SJSA1 (cell line): ENCODE data around the gene CNTN4. TPM values are rescaled to one million over a fixed set of nuclear protein-coding genes. Genes with fewer than 3 reads are reported as not detected.

Source experiments
- DNase-seq, 2 experiments: peaks; one replicate each; pipeline ENCODE4 v3.0.0-alpha.2; 2015 to 2020; ENCODE audit warnings: low spot score in 2 of 2, low read depth in 1 of 2
- H3K27ac ChIP-seq: fragments of 250-450 bp; sonication (Bioruptor Pico); 2 replicates; pipeline ENCODE4 v1.5.1; 2020; ENCODE audit warnings: mild to moderate bottlenecking, moderate library complexity
- H3K27me3 ChIP-seq: fragments of 250-450 bp; sonication (Bioruptor Pico); replicated peaks from 2 replicates; pipeline ENCODE4 v1.5.1; 2020; ENCODE audit warnings: mild to moderate bottlenecking, moderate library complexity
- H3K36me3 ChIP-seq: fragments of 250-450 bp; sonication (Bioruptor Pico); 2 replicates; pipeline ENCODE4 v1.5.1; 2020; ENCODE audit warnings: mild to moderate bottlenecking
- H3K4me1 ChIP-seq: fragments of 250-450 bp; sonication (Bioruptor Pico); replicated peaks from 2 replicates; pipeline ENCODE4 v1.6.1; 2021; ENCODE audit warnings: mild to moderate bottlenecking
- H3K4me3 ChIP-seq: fragments of 250-450 bp; sonication (Bioruptor Pico); 2 replicates; pipeline ENCODE4 v1.5.1; 2020; ENCODE audit warnings: mild to moderate bottlenecking
- H3K9me3 ChIP-seq: fragments of 250-450 bp; sonication (Bioruptor Pico); replicated peaks from 2 replicates; pipeline ENCODE4 v1.5.1; 2020; ENCODE audit warnings: mild to moderate bottlenecking
- total RNA-seq: library from RNA; depleted of rRNA; stranded (reverse); fragments of >200 nt; shearing (Covaris generic); gene quantifications from 2 replicates; pipeline ENCODE4 v1.2.3, GENCODE V29; 2014

Gene CNTN4
- total RNA-seq, 1 experiment from 2014 or later = not detected

- Histone ChIP-seq H3K4me3 (no peak overlapping the region), H3K4me1 (no peaks in the 10 kb centered on the region)
- no peak for DNase-seq
Measured at GRCh38 chr3:2861120-2861519, 762.5 kb downstream of the CNTN4 start.

GRCh38 chr3:2861920-2862319 lies 763.3 kb downstream of the CNTN4 start:
- no peaks in the 10 kb centered on the region for H3K36me3 ChIP-seq
- H3K4me3 ChIP-seq = no peak overlapping the region
- H3K27ac ChIP-seq = no peak overlapping the region
- DNase-seq = no peak
- no peaks in the 10 kb centered on the region for H3K4me1 ChIP-seq
- H3K9me3 ChIP-seq = no peaks in the 10 kb centered on the region; the same call in 1 of the 2 replicates
- H3K27me3 ChIP-seq = no peaks in the 10 kb centered on the region

More at GRCh38 chr3:2861120-2861519, 762.5 kb downstream of the CNTN4 start:
- Histone ChIP-seq H3K27me3 (no peaks in the 10 kb centered on the region), H3K36me3 (no peaks in the 10 kb centered on the region), H3K9me3 (no peaks in the 10 kb centered on the region; the same call in 1 of the 2 replicates), H3K27ac (no peak overlapping the region)

DNA sequence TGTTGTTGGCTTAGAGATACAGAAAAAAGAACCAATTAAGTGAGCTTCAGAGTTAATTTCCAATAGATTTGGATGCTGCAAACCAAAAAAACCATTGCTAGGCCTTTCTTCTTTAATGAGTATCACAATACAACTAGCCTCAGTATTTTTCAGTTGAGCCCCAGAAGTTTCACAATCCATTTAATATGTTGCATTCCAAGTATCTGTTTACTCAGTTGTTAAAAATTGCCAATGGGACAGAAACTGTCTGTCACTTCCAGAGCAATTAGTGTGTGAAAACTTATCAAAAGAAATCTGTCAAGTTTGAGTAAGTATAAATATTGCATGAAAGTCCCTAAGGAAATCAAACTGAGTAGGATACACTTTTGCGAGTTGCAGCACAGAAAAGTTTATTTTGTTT lies 763.7 kb downstream of the CNTN4 start:
- Histone ChIP-seq H3K4me3 (no peak overlapping the region), H3K36me3 (no peaks in the 10 kb centered on the region), H3K4me1 (no peaks in the 10 kb centered on the region), H3K27ac (no peak overlapping the region), H3K9me3 (no peaks in the 10 kb centered on the region; the same call in 1 of the 2 replicates), H3K27me3 (no peaks in the 10 kb centered on the region)
- no peak for DNase-seq

DNA sequence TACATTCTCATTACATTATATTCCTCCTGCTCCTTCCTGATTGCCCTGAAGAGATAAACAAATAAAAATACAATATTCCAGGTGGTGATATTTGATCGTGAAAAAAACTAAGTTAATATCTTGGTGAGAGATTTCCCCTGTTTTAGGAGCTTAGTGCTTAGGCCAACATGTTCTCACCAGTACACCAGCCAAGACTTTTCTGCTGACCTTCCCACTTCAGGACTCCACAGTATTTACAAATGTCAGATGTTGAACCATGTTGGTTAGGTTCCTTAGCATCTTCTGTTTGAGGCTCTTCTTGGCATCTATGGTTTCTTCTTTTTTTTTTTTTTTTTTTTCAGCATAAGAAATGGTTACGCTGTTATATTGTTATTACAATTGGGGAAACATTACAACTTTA lies 764.5 kb downstream of the CNTN4 start:
- no peak for DNase-seq
- no peak overlapping the region for H3K4me3 ChIP-seq
- H3K36me3 ChIP-seq = no peaks in the 10 kb centered on the region

GRCh38 chr3:2869905-2870304 lies 771.2 kb downstream of the CNTN4 start:
- no peak overlapping the region for H3K27ac ChIP-seq
- no peaks in the 10 kb centered on the region for H3K27me3 ChIP-seq
- H3K4me1 ChIP-seq = no peaks in the 10 kb centered on the region
- DNase-seq = no peak
- H3K9me3 ChIP-seq = no peaks in the 10 kb centered on the region
- no peak overlapping the region for H3K4me3 ChIP-seq
- H3K36me3 ChIP-seq = no peaks in the 10 kb centered on the region

More for the DNA sequence above, 764.5 kb downstream of the CNTN4 start:
- no peaks in the 10 kb centered on the region; the same call in 1 of the 2 replicates for H3K9me3 ChIP-seq
- H3K4me1 ChIP-seq = no peaks in the 10 kb centered on the region
- no peak overlapping the region for H3K27ac ChIP-seq
- no peaks in the 10 kb centered on the region for H3K27me3 ChIP-seq

- no peak for DNase-seq
- Histone ChIP-seq H3K9me3 (no peaks in the 10 kb centered on the region), H3K27ac (no peak overlapping the region)
Measured at GRCh38 chr3:2870724-2871333, 772.2 kb downstream of the CNTN4 start.

GRCh38 chr3:2872884-2873283 lies 774.2 kb downstream of the CNTN4 start:
- Histone ChIP-seq H3K4me1 (no peaks in the 10 kb centered on the region), H3K27ac (no peak overlapping the region)
- no peak for DNase-seq

More at GRCh38 chr3:2870724-2871333, 772.2 kb downstream of the CNTN4 start:
- Histone ChIP-seq H3K4me1 (no peaks in the 10 kb centered on the region), H3K4me3 (no peak overlapping the region), H3K27me3 (no peaks in the 10 kb centered on the region), H3K36me3 (no peaks in the 10 kb centered on the region)

DNA sequence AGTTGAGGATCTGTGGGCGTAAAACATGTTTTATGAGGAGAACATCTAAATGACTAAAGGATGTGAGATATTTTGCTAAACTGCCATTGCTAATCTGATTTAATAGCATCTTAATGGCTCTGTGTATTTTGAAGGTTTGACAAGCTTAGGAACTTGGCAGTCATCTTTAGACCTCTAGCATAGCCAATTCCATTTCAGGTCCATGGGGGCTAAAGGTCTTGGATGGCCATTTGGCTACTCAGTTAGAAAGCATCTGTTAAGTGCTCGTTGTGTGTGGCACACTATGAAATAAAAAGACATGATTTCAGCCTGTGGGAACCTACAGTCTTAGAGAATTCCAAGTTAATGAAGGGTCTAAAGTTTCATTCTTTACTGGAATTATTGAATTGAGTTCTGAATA lies 775.3 kb downstream of the CNTN4 start:
- H3K27ac ChIP-seq = no peak overlapping the region
- DNase-seq = no peak
- H3K4me1 ChIP-seq = no peaks in the 10 kb centered on the region
- H3K27me3 ChIP-seq = no peaks in the 10 kb centered on the region
- no peaks in the 10 kb centered on the region for H3K36me3 ChIP-seq
- H3K4me3 ChIP-seq = no peak overlapping the region
- no peaks in the 10 kb centered on the region for H3K9me3 ChIP-seq

More at GRCh38 chr3:2872884-2873283, 774.2 kb downstream of the CNTN4 start:
- Histone ChIP-seq H3K9me3 (no peaks in the 10 kb centered on the region), H3K27me3 (no peaks in the 10 kb centered on the region), H3K36me3 (no peaks in the 10 kb centered on the region), H3K4me3 (no peak overlapping the region)

DNA sequence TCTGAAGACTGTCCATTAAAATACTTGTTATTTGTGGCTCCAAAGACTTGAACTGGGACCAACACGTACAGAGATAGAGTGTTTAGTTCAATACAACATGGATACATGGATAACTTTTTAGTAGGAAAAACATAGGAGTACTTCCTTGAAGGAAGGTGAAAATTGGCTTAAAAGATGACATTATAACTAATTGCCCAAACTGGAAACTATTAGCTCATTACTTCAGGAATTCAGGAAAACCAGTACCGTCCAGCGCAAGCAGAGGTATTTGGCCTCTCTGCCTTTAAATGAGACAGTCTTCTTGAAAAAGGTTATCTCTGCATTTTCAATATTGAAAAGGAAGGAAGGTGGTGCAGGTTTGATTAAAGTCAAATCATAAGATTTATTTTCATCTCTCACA lies 777.0 kb downstream of the CNTN4 start:
- Histone ChIP-seq H3K27me3 (no peaks in the 10 kb centered on the region), H3K4me1 (no peaks in the 10 kb centered on the region), H3K9me3 (no peaks in the 10 kb centered on the region), H3K4me3 (no peak overlapping the region), H3K27ac (no peak overlapping the region), H3K36me3 (no peaks in the 10 kb centered on the region)
- DNase-seq = no peak

- no peaks in the 10 kb centered on the region for H3K36me3 ChIP-seq
- no peak for DNase-seq
- H3K4me3 ChIP-seq = no peak overlapping the region
- H3K27me3 ChIP-seq = no peaks in the 10 kb centered on the region
- no peaks in the 10 kb centered on the region for H3K9me3 ChIP-seq
- H3K4me1 ChIP-seq = no peaks in the 10 kb centered on the region
- H3K27ac ChIP-seq = no peak overlapping the region
Measured at GRCh38 chr3:2876362-2876761, 777.7 kb downstream of the CNTN4 start.

- no peak overlapping the region for H3K27ac ChIP-seq
- H3K27me3 ChIP-seq = no peaks in the 10 kb centered on the region
- no peak for DNase-seq
Measured at GRCh38 chr3:2879023-2879422, 780.4 kb downstream of the CNTN4 start.

GRCh38 chr3:2879587-2879986 lies 780.9 kb downstream of the CNTN4 start:
- no peaks in the 10 kb centered on the region for H3K36me3 ChIP-seq
- H3K9me3 ChIP-seq = no peaks in the 10 kb centered on the region
- no peak overlapping the region for H3K4me3 ChIP-seq
- no peak for DNase-seq
- no peaks in the 10 kb centered on the region for H3K4me1 ChIP-seq
- H3K27me3 ChIP-seq = no peaks in the 10 kb centered on the region
- no peak overlapping the region for H3K27ac ChIP-seq

More at GRCh38 chr3:2879023-2879422, 780.4 kb downstream of the CNTN4 start:
- Histone ChIP-seq H3K4me3 (no peak overlapping the region), H3K4me1 (no peaks in the 10 kb centered on the region), H3K36me3 (no peaks in the 10 kb centered on the region), H3K9me3 (no peaks in the 10 kb centered on the region)

DNA sequence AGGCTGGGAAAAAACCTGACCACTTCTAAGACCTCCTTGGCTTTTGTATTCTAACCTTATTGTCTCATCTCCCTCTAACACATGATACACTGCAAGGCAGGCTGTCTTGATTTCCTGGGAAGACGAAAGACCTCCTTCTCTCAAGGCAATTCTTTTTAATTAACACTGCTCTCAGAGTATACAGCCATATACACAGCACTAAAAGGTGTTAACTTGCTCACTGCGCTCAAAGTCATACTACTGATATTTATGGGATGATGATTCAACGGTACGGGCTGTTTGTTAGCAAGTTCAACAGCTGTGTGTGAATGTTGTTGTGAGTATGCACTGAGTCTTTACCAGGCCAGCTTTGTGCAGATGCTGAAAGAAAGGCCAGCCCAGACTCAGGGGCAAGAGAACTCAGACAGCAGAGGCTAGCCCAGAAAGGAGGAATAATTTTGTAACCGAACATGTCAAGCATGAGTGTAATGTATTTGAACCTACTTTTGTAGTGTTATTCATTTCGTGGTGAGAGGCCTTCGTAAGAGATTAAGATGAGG lies 781.6 kb downstream of the CNTN4 start:
- no peak overlapping the region for H3K27ac ChIP-seq
- no peaks in the 10 kb centered on the region for H3K36me3 ChIP-seq
- H3K9me3 ChIP-seq = no peaks in the 10 kb centered on the region
- no peak overlapping the region for H3K4me3 ChIP-seq
- no peaks in the 10 kb centered on the region for H3K27me3 ChIP-seq
- no peak for DNase-seq
- no peaks in the 10 kb centered on the region for H3K4me1 ChIP-seq

- Histone ChIP-seq H3K4me3 (no peak overlapping the region), H3K36me3 (no peaks in the 10 kb centered on the region), H3K27me3 (no peaks in the 10 kb centered on the region), H3K4me1 (no peaks in the 10 kb centered on the region), H3K27ac (no peak overlapping the region), H3K9me3 (no peaks in the 10 kb centered on the region)
- DNase-seq = no peak
Measured at GRCh38 chr3:2883283-2883682, 784.6 kb downstream of the CNTN4 start.
